Measurements from ENCODE around the gene DCD. TPM values are rescaled to one million over a fixed set of nuclear protein-coding genes. Genes with fewer than 3 reads are reported as not detected.

Gene DCD
- total and polyA plus RNA-seq, 2 donors (not counting 3 experiments of a cell fraction or from before 2014, with no cell fraction given), result not detected

- ChIA-PET POLR2A (no interaction called here), CTCF (no interaction called here)
- no peaks in the 10 kb centered on the region for H3K79me2 ChIP-seq (ENCODE audit: control insufficient read depth, insufficient read depth, low read length)
- no peak overlapping the region for H3K9ac ChIP-seq (replicated peaks; ENCODE audit: extremely low read depth, insufficient read depth, low read length)
- H3K4me1 ChIP-seq (ENCODE audit: control insufficient read depth, extremely low read depth, insufficient read depth, low read length), result no peaks in the 10 kb centered on the region
- DNase-seq (ENCODE audit: low read depth, low spot score) (no peak), FAIRE-seq (no peak)
- no TSS peak for BruUV-seq (replicated peaks)
- no peak overlapping the region for H3K4me2 ChIP-seq (ENCODE audit: insufficient read depth, low read length)
- no peak overlapping the region for H3K27ac ChIP-seq (ENCODE audit: insufficient read depth, low read depth, low read length)
- H2AFZ ChIP-seq (ENCODE audit: low read depth, low read length), result no peak overlapping the region
- no peak overlapping the region for H3K4me3 ChIP-seq (replicated peaks in 1 of 3; ENCODE audit: insufficient read depth in 1 of 3, low read depth in 1 of 3, low read length in 3 of 3)
- no peaks in the 10 kb centered on the region for H3K9me1 ChIP-seq (replicated peaks; ENCODE audit: control insufficient read depth, extremely low read depth, insufficient read depth, low read length)
- TF ChIP-seq CTCF (IDR thresholded peaks at IDR 0.05; ENCODE audit: extremely low read depth in 1 of 2, insufficient read depth in 1 of 2, low read depth in 1 of 2, low read length in 2 of 2) (no peak), GATA2 (IDR thresholded peaks at IDR 0.05; ENCODE audit: insufficient read depth, insufficient read length, low read depth, low read length) (no peak), EZH2 (IDR thresholded peaks at IDR 0.05; ENCODE audit: borderline replicate concordance, low read depth, low read length, severe bottlenecking) (no peak), POLR2AphosphoS5 (IDR thresholded peaks at IDR 0.05; ENCODE audit: insufficient read depth, low read depth, low read length) (no peak), JUN (IDR thresholded peaks at IDR 0.05; ENCODE audit: borderline replicate concordance, insufficient read depth, insufficient read length, low read depth) (no peak), POLR2A (IDR thresholded peaks at IDR 0.05; ENCODE audit: low read depth, low read length) (no peak), MAX (IDR thresholded peaks at IDR 0.05; ENCODE audit: insufficient read depth, insufficient read length) (no peak), MYC (IDR thresholded peaks at IDR 0.05; ENCODE audit: low read depth, low read length) (no peak), FOS (IDR thresholded peaks at IDR 0.05; ENCODE audit: borderline replicate concordance, insufficient read depth, low read length) (no peak)
- H4K20me1 ChIP-seq (replicated peaks; ENCODE audit: control insufficient read depth, extremely low read depth, insufficient read depth, low read length), result no peaks in the 10 kb centered on the region
- dilution Hi-C loops (cut with MboI; ENCODE audit: extremely low pct_ligation_motif_present, low sequenced_read_pairs), result no loop called here
- H3K9me3 ChIP-seq (replicated peaks; ENCODE audit: control insufficient read depth, insufficient read depth, low read length), result no peaks in the 10 kb centered on the region
- intact Hi-C loops (cut with micrococcal nuclease), result no loop called here
- no peaks in the 10 kb centered on the region for H3K36me3 ChIP-seq (ENCODE audit: control insufficient read depth in 2 of 2, extremely low read depth in 1 of 2, insufficient read depth in 2 of 2, low read length in 2 of 2)
- peaks cover 0 to 1% of the 10 kb centered on the region in 2 experiments for H3K27me3 ChIP-seq (ENCODE audit: control insufficient read depth in 2 of 2, insufficient read depth in 2 of 2, low read length in 2 of 2)
Observed at GRCh38 chr12:54628186-54628846, 19.8 kb downstream of the DCD start.

Measured in endothelial cell of umbilical vein (primary cell).